Osteocyte (in vitro differentiated cells): Measurements from ENCODE around the gene RRAGC. TPM values are rescaled to one million over a fixed set of nuclear protein-coding genes. Genes with fewer than 3 reads are reported as not detected.

Source experiments
- DNase-seq: peaks from one replicate; pipeline ENCODE4 v3.0.0; 2021; ENCODE audit warnings: mixed read lengths; ENCODE audit not compliant: unreplicated experiment; ENCODE audit errors: extremely low spot score
- H3K27ac Mint-ChIP-seq: one replicate; pipeline ENCODE4 v1.8.0; 2021; ENCODE audit warnings: mild to moderate bottlenecking, mixed read lengths; ENCODE audit not compliant: unreplicated experiment
- H3K27me3 Mint-ChIP-seq: one replicate; pipeline ENCODE4 v1.8.0; 2021; ENCODE audit warnings: mixed read lengths; ENCODE audit not compliant: unreplicated experiment
- H3K36me3 Mint-ChIP-seq: one replicate; pipeline ENCODE4 v1.8.0; 2021; ENCODE audit warnings: mixed read lengths; ENCODE audit not compliant: unreplicated experiment
- H3K4me1 Mint-ChIP-seq: one replicate; pipeline ENCODE4 v1.8.0; 2021; ENCODE audit warnings: mixed read lengths; ENCODE audit not compliant: unreplicated experiment
- H3K4me3 Mint-ChIP-seq: one replicate; pipeline ENCODE4 v1.8.0; 2021; ENCODE audit warnings: mild to moderate bottlenecking, moderate library complexity, mixed read lengths; ENCODE audit not compliant: unreplicated experiment
- H3K9me3 Mint-ChIP-seq: one replicate; pipeline ENCODE4 v1.8.0; 2021; ENCODE audit warnings: mixed read lengths; ENCODE audit not compliant: unreplicated experiment
- total RNA-seq: library from RNA; stranded (reverse); gene quantifications from 2 replicates; pipeline ENCODE4 v1.2.1, GENCODE V29; 2021
- TF ChIP-seq, protein P1 (sequence below): fragments of 200-600 bp; sonication (generic); IDR thresholded peaks from 2 replicates; pipeline ENCODE4 v1.5.0; 2021; ENCODE audit warnings: antibody characterized with exemption, mild to moderate bottlenecking, moderate library complexity

RRAGC gene
- total RNA-seq, 1 donor from 2014 or later = 54.3 TPM

DNA sequence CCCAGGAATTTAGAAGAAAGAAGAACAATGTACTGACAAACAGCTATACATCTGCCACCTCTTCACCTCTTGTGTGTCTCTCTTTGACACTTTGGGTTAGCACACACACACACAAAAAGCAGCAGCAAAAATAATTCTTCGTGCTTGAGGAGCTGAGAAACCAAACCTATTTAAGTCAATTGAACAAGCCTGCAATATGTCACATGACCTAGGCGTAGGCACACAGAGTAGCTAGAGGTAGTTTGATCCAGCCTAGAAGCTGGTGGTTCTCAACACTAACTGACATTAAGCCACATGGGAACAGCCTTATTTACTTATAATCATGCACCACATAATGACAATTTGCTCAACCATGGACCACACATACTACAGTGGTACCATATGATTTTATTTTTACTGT lies 32.3 kb downstream of the RRAGC start:
- no peaks in the 10 kb centered on the region for H3K36me3 Mint-ChIP-seq
- H3K4me1 Mint-ChIP-seq = no peaks in the 10 kb centered on the region
- no peak for DNase-seq

DNA sequence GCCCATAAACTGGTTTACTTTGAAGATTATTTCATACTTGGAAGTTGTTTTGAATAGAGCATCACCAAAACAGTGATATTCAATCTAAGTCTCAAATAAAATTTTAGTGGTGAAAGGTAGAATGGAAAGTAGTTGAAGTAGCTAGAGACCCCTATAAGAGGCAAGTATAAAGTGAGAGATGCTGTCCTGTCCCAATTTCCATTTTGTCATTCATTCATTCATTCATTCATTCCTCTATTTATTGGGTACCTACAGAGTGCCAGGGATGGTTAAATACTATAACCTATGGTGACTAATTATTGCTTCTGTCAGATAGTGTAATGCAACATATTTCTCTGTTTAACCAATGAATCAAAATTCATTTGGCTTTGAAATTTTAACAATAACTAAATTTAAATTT lies 32.7 kb downstream of the RRAGC start:
- Mint-ChIP-seq H3K4me3 (no peak overlapping the region), H3K36me3 (no peaks in the 10 kb centered on the region), H3K9me3 (no peaks in the 10 kb centered on the region), H3K27me3 (peaks cover 58% of the 10 kb centered on the region), H3K4me1 (no peaks in the 10 kb centered on the region), H3K27ac (no peak overlapping the region)
- TF ChIP-seq, protein P1, sequence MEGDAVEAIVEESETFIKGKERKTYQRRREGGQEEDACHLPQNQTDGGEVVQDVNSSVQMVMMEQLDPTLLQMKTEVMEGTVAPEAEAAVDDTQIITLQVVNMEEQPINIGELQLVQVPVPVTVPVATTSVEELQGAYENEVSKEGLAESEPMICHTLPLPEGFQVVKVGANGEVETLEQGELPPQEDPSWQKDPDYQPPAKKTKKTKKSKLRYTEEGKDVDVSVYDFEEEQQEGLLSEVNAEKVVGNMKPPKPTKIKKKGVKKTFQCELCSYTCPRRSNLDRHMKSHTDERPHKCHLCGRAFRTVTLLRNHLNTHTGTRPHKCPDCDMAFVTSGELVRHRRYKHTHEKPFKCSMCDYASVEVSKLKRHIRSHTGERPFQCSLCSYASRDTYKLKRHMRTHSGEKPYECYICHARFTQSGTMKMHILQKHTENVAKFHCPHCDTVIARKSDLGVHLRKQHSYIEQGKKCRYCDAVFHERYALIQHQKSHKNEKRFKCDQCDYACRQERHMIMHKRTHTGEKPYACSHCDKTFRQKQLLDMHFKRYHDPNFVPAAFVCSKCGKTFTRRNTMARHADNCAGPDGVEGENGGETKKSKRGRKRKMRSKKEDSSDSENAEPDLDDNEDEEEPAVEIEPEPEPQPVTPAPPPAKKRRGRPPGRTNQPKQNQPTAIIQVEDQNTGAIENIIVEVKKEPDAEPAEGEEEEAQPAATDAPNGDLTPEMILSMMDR = no peak
- no peak for DNase-seq

More for the DNA sequence above, 32.3 kb downstream of the RRAGC start:
- Mint-ChIP-seq H3K27me3 (peaks cover 58% of the 10 kb centered on the region), H3K9me3 (no peaks in the 10 kb centered on the region), H3K27ac (no peak overlapping the region), H3K4me3 (no peak overlapping the region)
- TF ChIP-seq, protein P1 = no peak

DNA sequence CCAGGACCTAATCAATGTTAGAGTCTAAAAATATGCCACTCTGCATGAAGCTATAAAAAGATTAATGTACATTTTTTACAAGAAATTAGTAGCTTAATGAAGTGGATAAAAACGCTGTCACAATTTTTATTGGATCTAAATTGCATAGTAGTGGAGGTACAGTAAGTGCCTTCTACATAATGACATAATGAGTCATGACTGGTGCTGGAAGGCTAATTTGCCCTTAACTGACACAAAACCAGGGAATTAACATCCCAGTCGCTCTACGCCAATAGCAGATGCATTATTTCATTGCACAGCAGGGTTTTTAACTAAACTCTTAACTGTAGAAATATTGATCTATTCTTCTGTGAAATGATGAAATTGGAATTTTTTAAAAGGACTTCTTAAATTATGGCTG lies 33.3 kb downstream of the RRAGC start:
- no peaks in the 10 kb centered on the region for H3K36me3 Mint-ChIP-seq
- no peak for DNase-seq
- H3K4me3 Mint-ChIP-seq = no peak overlapping the region
- H3K27me3 Mint-ChIP-seq = peaks cover 60% of the 10 kb centered on the region
- no peaks in the 10 kb centered on the region for H3K9me3 Mint-ChIP-seq
- TF ChIP-seq, protein P1 = no peak
- H3K27ac Mint-ChIP-seq = no peak overlapping the region
- no peaks in the 10 kb centered on the region for H3K4me1 Mint-ChIP-seq

DNA sequence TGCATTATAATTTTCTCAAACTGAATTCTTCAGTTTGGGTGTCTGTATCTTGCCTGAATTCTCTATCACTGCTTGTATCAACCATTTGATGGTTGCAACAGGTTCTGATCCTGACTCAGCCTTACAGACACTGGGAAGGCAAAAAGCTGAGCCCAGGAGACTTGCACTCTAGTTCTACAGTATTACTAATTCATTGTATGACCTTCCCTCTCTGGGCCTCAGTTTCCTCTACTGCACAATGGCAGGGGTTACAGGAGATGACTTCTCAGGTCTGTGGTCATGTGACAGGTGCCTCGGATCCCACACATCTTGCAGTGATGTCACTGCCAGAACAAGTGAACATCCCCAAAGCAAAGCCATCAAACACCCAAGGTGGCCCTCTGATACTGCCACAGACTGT lies 38.7 kb downstream of the RRAGC start:
- H3K27ac Mint-ChIP-seq = no peak overlapping the region
- TF ChIP-seq, protein P1 = no peak
- no peak for DNase-seq
- H3K4me1 Mint-ChIP-seq = peaks cover 9% of the 10 kb centered on the region
- peaks cover 55% of the 10 kb centered on the region for H3K27me3 Mint-ChIP-seq
- no peaks in the 10 kb centered on the region for H3K9me3 Mint-ChIP-seq
- H3K36me3 Mint-ChIP-seq = no peaks in the 10 kb centered on the region
- H3K4me3 Mint-ChIP-seq = no peak overlapping the region

DNA sequence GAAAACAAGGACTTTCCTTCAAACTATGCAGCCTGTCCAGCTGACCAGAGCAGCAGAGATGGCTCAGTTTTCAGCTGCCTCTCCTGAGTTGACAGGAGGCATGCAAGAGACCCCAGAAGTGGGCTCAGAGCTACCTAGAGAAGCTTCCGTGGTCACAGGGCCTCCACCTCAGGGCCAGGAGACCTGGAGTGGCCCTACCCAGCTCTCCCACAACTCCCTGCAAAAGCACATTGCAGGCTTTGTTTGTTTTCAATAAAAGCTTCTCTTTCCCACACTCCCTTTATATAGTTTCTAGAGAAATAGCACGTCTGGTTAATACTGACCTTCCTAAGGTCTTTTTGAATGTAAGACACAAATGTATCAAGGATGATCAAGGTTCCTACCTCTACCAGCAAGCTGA lies 40.1 kb downstream of the RRAGC start:
- Mint-ChIP-seq H3K27me3 (peaks cover 46% of the 10 kb centered on the region), H3K4me3 (no peak overlapping the region), H3K27ac (no peak overlapping the region), H3K4me1 (peaks cover 9% of the 10 kb centered on the region), H3K36me3 (no peaks in the 10 kb centered on the region), H3K9me3 (no peaks in the 10 kb centered on the region)
- TF ChIP-seq, protein P1 = no peak
- DNase-seq = no peak
